Measurements from ENCODE around the gene CHTF18.

The CHTF18 gene

GRCh38 chr16:760545-761343 is 27.7 kb upstream of the CHTF18 start, which contains the start of gene MSLN:
MSLN (plus strand) TSS chr16:760734; CDS start chr16:762681, 1,947 bp downstream.
- Histone ChIP-seq H3K4me3 (ENCODE audit: low read length, poor library complexity, severe bottlenecking) (no peak within 1 kb of the TSS), H3K79me2 (ENCODE audit: insufficient read depth, low read length) (no peaks in the 10 kb centered on the region), H3K36me3 (ENCODE audit: insufficient read depth, low read length) (no peaks in the 10 kb centered on the region), H3K9me2 (replicated peaks; ENCODE audit: low read depth, low read length) (no peaks in the 10 kb centered on the region), H3K4me2 (ENCODE audit: low read depth, low read length, poor library complexity, severe bottlenecking) (no peak within 1 kb of the TSS), H3F3A (ENCODE audit: low read depth) (no peaks in the 10 kb centered on the region), H3K9ac (ENCODE audit: low read depth, low read length, poor library complexity, severe bottlenecking) (no peak within 1 kb of the TSS), H3K9me3 (ENCODE audit: insufficient read depth, low read depth, low read length) (no peaks in the 10 kb centered on the region), H4K20me1 (ENCODE audit: insufficient read depth, low read length, poor library complexity, severe bottlenecking) (no peaks in the 10 kb centered on the region), H3K4me1 (ENCODE audit: insufficient read depth, low read length, poor library complexity, severe bottlenecking) (no peaks in the 10 kb centered on the region), H2AFZ (ENCODE audit: low read length) (no peak within 1 kb of the TSS), H3K27me3 (ENCODE audit: insufficient read depth, low read length, poor library complexity, severe bottlenecking) (no peaks in the 10 kb centered on the region)
- no peak for TF ChIP-seq EZH2phosphoT487 (IDR thresholded peaks at IDR 0.05; ENCODE audit: borderline replicate concordance)
- TF ChIP-seq CTCF (conservative IDR thresholded peaks at IDR 0.05; ENCODE audit: low read length), result no peak

GRCh38 chr16:761625-762513 is 26.6 kb upstream of the CHTF18 start:
- Histone ChIP-seq H3K27me3 (ENCODE audit: insufficient read depth, low read length, poor library complexity, severe bottlenecking) (no peaks in the 10 kb centered on the region), H3K4me2 (ENCODE audit: low read depth, low read length, poor library complexity, severe bottlenecking) (no peak overlapping the region), H4K20me1 (ENCODE audit: insufficient read depth, low read length, poor library complexity, severe bottlenecking) (no peaks in the 10 kb centered on the region), H3K9me3 (ENCODE audit: insufficient read depth, low read depth, low read length) (no peaks in the 10 kb centered on the region), H3K79me2 (ENCODE audit: insufficient read depth, low read length) (no peaks in the 10 kb centered on the region), H3K4me1 (ENCODE audit: insufficient read depth, low read length, poor library complexity, severe bottlenecking) (no peaks in the 10 kb centered on the region), H3K9ac (ENCODE audit: low read depth, low read length, poor library complexity, severe bottlenecking) (no peak overlapping the region), H3K36me3 (ENCODE audit: insufficient read depth, low read length) (no peaks in the 10 kb centered on the region), H2AFZ (ENCODE audit: low read length) (no peak overlapping the region), H3F3A (ENCODE audit: low read depth) (no peaks in the 10 kb centered on the region), H3K9me2 (replicated peaks; ENCODE audit: low read depth, low read length) (no peaks in the 10 kb centered on the region), H3K4me3 (ENCODE audit: low read length, poor library complexity, severe bottlenecking) (no peak overlapping the region)
- no peak for TF ChIP-seq CTCF (conservative IDR thresholded peaks at IDR 0.05; ENCODE audit: low read length)

GRCh38 chr16:762595-763268 is 25.7 kb upstream of the CHTF18 start:
- H3K4me3 ChIP-seq (ENCODE audit: low read length, poor library complexity, severe bottlenecking), result no peak overlapping the region
- H3K9me3 ChIP-seq (ENCODE audit: insufficient read depth, low read depth, low read length), result no peaks in the 10 kb centered on the region
- no peaks in the 10 kb centered on the region for H3K9me2 ChIP-seq (replicated peaks; ENCODE audit: low read depth, low read length)
- TF ChIP-seq CTCF (conservative IDR thresholded peaks at IDR 0.05; ENCODE audit: low read length) (no peak), EZH2phosphoT487 (IDR thresholded peaks at IDR 0.05; ENCODE audit: borderline replicate concordance) (no peak)
- no peaks in the 10 kb centered on the region for H3K36me3 ChIP-seq (ENCODE audit: insufficient read depth, low read length)
- no peaks in the 10 kb centered on the region for H4K20me1 ChIP-seq (ENCODE audit: insufficient read depth, low read length, poor library complexity, severe bottlenecking)
- H3K27me3 ChIP-seq (ENCODE audit: insufficient read depth, low read length, poor library complexity, severe bottlenecking), result no peaks in the 10 kb centered on the region
- no peak overlapping the region for H3K4me2 ChIP-seq (ENCODE audit: low read depth, low read length, poor library complexity, severe bottlenecking)
- H3K4me1 ChIP-seq (ENCODE audit: insufficient read depth, low read length, poor library complexity, severe bottlenecking), result no peaks in the 10 kb centered on the region
- no peaks in the 10 kb centered on the region for H3F3A ChIP-seq (ENCODE audit: low read depth)
- H3K79me2 ChIP-seq (ENCODE audit: insufficient read depth, low read length), result no peaks in the 10 kb centered on the region
- H2AFZ ChIP-seq (ENCODE audit: low read length), result no peak overlapping the region
- H3K9ac ChIP-seq (ENCODE audit: low read depth, low read length, poor library complexity, severe bottlenecking), result no peak overlapping the region

Data from Loucy (cell line).